T47D (cell line): ENCODE results near the gene NUP188.
"Not testable (repeated sequence)": the region's sequence is repeated elsewhere in the genome, so short reads cannot be mapped to it uniquely, and the experiment has no call there.

Source experiments
- DNase-seq, 2 experiments: peaks; one replicate each; pipeline versions ENCODE4 v3.0.0 to v3.0.0-alpha.2; 2011 to 2012; ENCODE audit warnings: low read depth in 1 of 2, low spot score in 1 of 2
- JUND ChIP-seq: IDR thresholded peaks from 2 replicates; pipeline ENCODE4 v1.6.1; 2012; ENCODE audit warnings: low read depth
- in situ Hi-C: cut with HindIII; loops from 2 replicates; pipeline ENCODE4 v1.10.0; 2016; ENCODE audit warnings: low sequenced_read_pairs, low pct_unique_long_range_greater_than_20kb

Gene NUP188

GRCh38 chr9:128987805-128988204 lies 40.3 kb downstream of the NUP188 start:
- in situ Hi-C loops: no loop called here
- no peak for TF ChIP-seq JUND
- DNase-seq: no peak

GRCh38 chr9:128992995-128993394 lies 45.5 kb downstream of the NUP188 start:
- in situ Hi-C loops: no loop called here
- peak in 1 of 2 experiments; percentile 64 for DNase-seq
- TF ChIP-seq JUND: no peak

DNA sequence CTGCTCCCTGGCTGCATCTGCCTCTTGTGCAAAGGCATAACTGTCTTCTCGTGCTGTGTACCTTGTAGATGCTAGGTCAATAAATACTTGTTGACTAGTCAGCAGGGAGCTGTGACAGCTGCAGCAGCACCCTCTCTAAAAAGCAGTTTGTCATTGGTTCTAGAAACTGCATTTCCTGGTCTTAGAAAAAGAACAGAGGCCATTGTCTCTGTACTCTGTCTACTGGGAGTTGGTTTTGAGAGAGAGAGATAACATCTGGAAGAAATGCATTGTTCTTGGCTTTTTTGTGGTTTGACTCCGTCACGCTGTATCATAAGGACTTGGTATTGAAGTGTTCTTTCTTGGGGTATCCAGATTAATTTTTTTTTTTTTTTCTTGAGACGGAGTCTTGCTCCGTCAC lies 48.3 kb downstream of the NUP188 start:
- TF ChIP-seq JUND: no peak
- no peak for DNase-seq
- in situ Hi-C loops: no loop called here

- DNase-seq: no peak
- in situ Hi-C loops: no loop called here
- TF ChIP-seq JUND: no peak
Measured at GRCh38 chr9:128998462-128998861, 51.0 kb downstream of the NUP188 start.

- in situ Hi-C loops: no loop called here
- no peak for TF ChIP-seq JUND
- DNase-seq: no peak
Measured at GRCh38 chr9:128999581-129000206, 52.2 kb downstream of the NUP188 start.

DNA sequence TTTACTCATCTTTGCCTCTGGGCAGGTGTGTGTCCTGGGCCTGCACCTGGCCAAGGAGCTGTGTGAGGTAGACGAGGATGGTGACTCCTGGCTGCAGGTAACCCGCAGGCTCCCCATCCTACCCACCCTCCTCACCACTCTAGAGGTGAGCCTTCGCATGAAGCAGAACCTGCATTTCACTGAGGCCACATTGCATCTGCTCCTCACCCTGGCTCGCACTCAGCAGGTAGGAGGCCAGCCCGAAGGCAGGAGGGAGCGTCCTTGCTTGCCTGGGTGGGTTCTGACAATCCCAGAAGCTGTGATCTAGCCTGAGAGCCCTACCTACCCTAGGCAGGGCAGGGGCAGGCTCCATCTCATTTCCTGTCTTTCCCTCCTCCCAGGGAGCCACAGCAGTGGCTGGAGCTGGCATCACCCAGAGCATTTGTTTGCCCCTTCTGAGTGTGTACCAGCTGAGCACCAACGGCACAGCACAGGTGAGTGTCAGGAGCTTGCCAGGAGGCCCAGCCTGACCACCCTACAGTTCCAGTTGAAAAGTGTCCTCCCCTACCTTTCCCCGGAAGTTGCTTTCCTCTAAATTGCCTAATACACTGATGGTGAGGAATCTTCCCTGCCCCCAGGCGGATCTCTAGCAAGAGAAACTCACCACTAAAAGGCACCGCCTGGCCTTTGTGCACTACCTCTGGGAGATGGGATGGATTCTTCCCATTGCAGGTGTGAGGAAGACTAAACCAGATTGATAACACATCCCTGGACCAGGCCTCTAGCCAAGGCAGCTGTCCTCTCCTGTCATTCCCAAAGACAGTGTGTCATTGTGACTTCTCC lies 54.2 kb downstream of the NUP188 start:
- DNase-seq: no peak
- TF ChIP-seq JUND: no peak
- in situ Hi-C loops: no loop called here

- in situ Hi-C loops: no loop called here
- no peak for TF ChIP-seq JUND
- DNase-seq: no peak
Measured at GRCh38 chr9:129002992-129003391, 55.5 kb downstream of the NUP188 start.

- in situ Hi-C loops, DNase-seq: not testable (repeated sequence)
Measured at GRCh38 chr9:129004173-129004572, 56.7 kb downstream of the NUP188 start.

- in situ Hi-C loops: no loop called here
- no peak for TF ChIP-seq JUND
- DNase-seq: no peak
Measured at GRCh38 chr9:129005336-129005997, 58.0 kb downstream of the NUP188 start.

DNA sequence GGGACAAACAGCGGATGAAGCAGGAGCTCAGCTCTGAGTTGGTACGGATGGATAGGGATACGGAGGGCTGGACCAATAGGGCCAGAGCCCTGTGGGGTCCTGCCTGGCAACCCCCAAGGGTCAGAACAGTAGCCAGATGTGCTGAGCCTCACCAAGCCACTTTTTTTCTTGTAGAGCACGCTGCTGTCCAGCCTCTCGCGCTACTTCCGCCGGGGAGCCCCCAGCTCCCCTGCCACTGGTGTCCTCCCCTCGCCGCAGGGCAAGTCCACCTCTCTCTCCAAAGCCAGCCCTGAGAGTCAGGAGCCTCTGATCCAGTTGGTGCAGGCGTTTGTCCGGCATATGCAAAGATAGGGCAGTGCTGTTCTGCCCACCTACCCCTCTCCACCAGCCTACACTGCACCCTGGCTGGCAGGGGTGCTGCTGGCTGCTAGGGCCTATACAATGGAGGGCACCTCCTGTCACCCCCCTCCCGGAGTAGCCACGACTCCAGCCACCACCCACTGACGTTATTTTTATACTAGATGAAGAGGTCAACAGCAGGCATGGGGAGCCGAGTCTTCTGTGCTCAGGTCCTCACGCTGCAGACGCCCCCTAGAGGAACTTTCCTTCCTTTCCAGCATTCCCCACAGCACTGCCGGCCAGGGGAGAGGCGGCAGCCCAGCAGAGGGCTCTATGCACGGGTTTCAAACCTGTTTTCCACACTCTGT lies 59.0 kb downstream of the NUP188 start:
- in situ Hi-C loops: no loop called here
- TF ChIP-seq JUND: no peak

GRCh38 chr9:129007035-129007765 lies 59.7 kb downstream of the NUP188 start:
- no peak for TF ChIP-seq JUND
- in situ Hi-C loops: no loop called here

More for the DNA sequence above, 59.0 kb downstream of the NUP188 start:
- DNase-seq: peak; percentile 89 to 90

More at GRCh38 chr9:129007035-129007765, 59.7 kb downstream of the NUP188 start:
- DNase-seq: no peak
